SKM-1 (cell line): ENCODE results near the gene INPP5A.
"Not testable (repeated sequence)": the region's sequence is repeated elsewhere in the genome, so short reads cannot be mapped to it uniquely, and the experiment has no call there.

Experiments
- DNase-seq: peaks from one replicate; lab custom pipeline; 2025; ENCODE audit not compliant: unreplicated experiment; lab: John Stamatoyannopoulos, UW

The INPP5A gene, protein sequence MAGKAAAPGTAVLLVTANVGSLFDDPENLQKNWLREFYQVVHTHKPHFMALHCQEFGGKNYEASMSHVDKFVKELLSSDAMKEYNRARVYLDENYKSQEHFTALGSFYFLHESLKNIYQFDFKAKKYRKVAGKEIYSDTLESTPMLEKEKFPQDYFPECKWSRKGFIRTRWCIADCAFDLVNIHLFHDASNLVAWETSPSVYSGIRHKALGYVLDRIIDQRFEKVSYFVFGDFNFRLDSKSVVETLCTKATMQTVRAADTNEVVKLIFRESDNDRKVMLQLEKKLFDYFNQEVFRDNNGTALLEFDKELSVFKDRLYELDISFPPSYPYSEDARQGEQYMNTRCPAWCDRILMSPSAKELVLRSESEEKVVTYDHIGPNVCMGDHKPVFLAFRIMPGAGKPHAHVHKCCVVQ

GRCh38 chr10:132537684-132538001, at the start of gene INPP5A:
INPP5A (plus strand) TSS chr10:132537787; CDS start chr10:132538097, 310 bp downstream.
- DNase-seq, result peak; percentile 92

DNA sequence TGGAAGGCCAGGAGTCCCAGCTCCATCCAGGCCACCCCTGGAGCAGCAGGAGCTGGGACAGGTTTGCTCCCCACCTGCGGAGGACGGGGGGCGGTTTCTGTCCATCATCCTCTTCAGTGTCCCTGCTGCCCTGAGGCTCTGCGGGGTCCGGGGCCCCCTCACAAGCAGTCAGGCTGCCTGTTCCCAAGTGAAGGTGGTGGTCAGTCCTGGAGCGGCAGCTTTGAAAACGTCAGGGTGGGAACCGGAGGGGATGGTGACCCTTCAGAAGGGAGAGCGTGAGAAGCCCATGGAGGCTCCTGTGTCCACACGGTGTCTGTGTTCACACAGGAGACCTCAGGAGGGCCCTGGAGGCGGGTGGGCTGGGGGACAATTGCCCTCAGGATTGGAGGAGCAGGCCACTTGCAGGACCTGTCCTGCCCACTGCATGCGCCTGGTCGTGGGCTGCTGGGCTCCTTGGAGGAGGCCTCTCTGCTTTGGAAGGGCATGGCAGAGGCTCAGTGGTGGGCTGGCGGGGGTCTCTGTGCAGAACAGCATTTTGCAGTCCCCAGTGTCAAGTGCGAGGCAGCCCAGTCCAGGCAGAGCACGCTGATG, 49.3 kb upstream of the INPP5A start:
- DNase-seq, result no peak

GRCh38 chr10:132489053-132489703, 48.4 kb upstream of the INPP5A start:
- no peak for DNase-seq

- no peak for DNase-seq
Observed at GRCh38 chr10:132489704-132490534, 47.7 kb upstream of the INPP5A start.

- DNase-seq, result not testable (repeated sequence)
Observed at GRCh38 chr10:132491534-132491933, 46.1 kb upstream of the INPP5A start.

- DNase-seq, result no peak
Observed at GRCh38 chr10:132492323-132493025, 45.1 kb upstream of the INPP5A start.

GRCh38 chr10:132493246-132493755, 44.3 kb upstream of the INPP5A start:
- DNase-seq, result no peak

DNA sequence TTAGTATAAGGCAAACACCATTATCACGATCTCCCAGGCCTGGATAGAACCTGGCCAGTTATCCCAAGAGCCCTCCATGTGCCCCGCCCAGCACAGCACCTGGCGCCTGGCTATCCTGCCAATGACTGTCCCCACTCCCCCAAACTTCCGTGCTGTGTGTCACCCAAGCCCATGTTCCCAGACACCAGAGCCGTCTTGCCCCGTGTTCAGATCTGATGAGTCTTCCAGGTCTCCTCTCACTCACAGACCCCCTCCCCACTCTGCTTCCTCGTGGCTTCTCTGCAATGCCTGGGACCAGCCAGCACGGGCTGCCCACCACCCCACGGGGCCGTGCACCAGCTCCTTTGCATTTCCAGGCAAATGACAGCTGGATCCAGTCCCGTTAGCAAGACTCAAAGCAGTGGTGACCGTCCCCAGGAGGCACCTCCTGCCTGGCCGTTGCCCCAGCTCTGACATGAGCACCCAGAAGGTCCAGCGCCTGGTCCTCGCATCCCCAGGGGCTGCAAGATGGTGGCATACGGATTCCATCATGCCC, 43.8 kb upstream of the INPP5A start:
- DNase-seq, result no peak

GRCh38 chr10:132494866-132495630, 42.5 kb upstream of the INPP5A start:
- DNase-seq, result no peak

GRCh38 chr10:132496360-132497062, 41.1 kb upstream of the INPP5A start:
- DNase-seq, result no peak

- no peak for DNase-seq
Observed at GRCh38 chr10:132497063-132497680, 40.4 kb upstream of the INPP5A start.

GRCh38 chr10:132497861-132498561, 39.6 kb upstream of the INPP5A start:
- no peak for DNase-seq

GRCh38 chr10:132498562-132499366, 38.8 kb upstream of the INPP5A start:
- no peak for DNase-seq

- DNase-seq, result no peak
Observed at GRCh38 chr10:132499367-132499685, 38.3 kb upstream of the INPP5A start.

- no peak for DNase-seq
Observed at GRCh38 chr10:132500781-132501415, 36.7 kb upstream of the INPP5A start.

- DNase-seq, result no peak
Observed at GRCh38 chr10:132502544-132503300, 34.9 kb upstream of the INPP5A start.
